Body of pancreas (tissue), 4 donors: ENCODE measurements around the gene WNT3A. TPM values are rescaled to one million over a fixed set of nuclear protein-coding genes. Genes with fewer than 3 reads are reported as not detected.

Experiments
- ATAC-seq: fragments of 150-250 bp; one replicate; pipeline ENCODE4 v1.9.1; 2016
- DNase-seq, 4 donors: peaks; one replicate each; pipeline ENCODE4 v3.0.0-alpha.2; 2019
- H3K27ac ChIP-seq, 4 donors: fragments of 200-600 bp; sonication (generic); 1 replicate in 3 of 4; 2 replicates in 1 of 4; pipeline versions ENCODE4 v1.5.1 to v1.6.1; 2016 to 2019; ENCODE audit warnings: mild to moderate bottlenecking in 1 of 4, mixed read lengths in 1 of 4, moderate library complexity in 1 of 4
- H3K27me3 ChIP-seq, 2 donors: fragments of 200-600 bp; sonication (generic); one replicate each; pipeline ENCODE4 v1.6.0; 2016; ENCODE audit warnings: mild to moderate bottlenecking in 1 of 2
- H3K36me3 ChIP-seq, 2 donors: fragments of 200-600 bp; sonication (generic); replicated peaks in 1 of 2; 2 replicates each; pipeline ENCODE4 v1.5.1; 2016; ENCODE audit warnings: low read depth in 2 of 2; ENCODE audit not compliant: insufficient read depth in 1 of 2
- H3K4me1 ChIP-seq: fragments of 200-600 bp; sonication (generic); one replicate; pipeline ENCODE4 v1.6.0; 2016
- H3K4me3 ChIP-seq, 2 donors: fragments of 200-600 bp; sonication (generic); 1 replicate in 1 of 2; 2 replicates in 1 of 2; pipeline ENCODE4 v1.5.1; 2016 to 2019
- H3K9me3 ChIP-seq, 3 donors: fragments of 200-600 bp; sonication (generic); 1 replicate in 2 of 3; 2 replicates in 1 of 3; pipeline ENCODE4 v1.5.1; 2016
- POLR2A ChIP-seq, 3 donors: fragments of 450-650 bp; IDR thresholded peaks; one replicate each; pipeline ENCODE4 v1.6.1; 2016; ENCODE audit warnings: antibody characterized with exemption in 3 of 3, mild to moderate bottlenecking in 2 of 3
- WGBS, 2 donors: methylation state at CpG; one replicate each; pipeline ENCODE4 v1.1.5; 2017; 5-methylcytosine and 5-hydroxymethylcytosine counted together
- intact Hi-C: fragments of 100-400 bp; cut with DNase I; formaldehyde crosslinking; loops from one replicate; pipeline ENCODE4 v1.15.1; 2023
- total RNA-seq, 2 donors: library from RNA; depleted of rRNA; stranded (reverse); fragments of >200 nt; gene quantifications; one replicate each; pipeline ENCODE4 v1.1.0, GENCODE V29; 2016
- TF ChIP-seq, protein P1 (sequence below), 7 experiments: fragments of 450-650 bp in 4 of 7; fragments of 200-600 bp in 3 of 7; sonication (generic) in 3 of 7; IDR thresholded peaks; one replicate each; pipeline ENCODE4 v1.5.1; 2016 to 2019; ENCODE audit warnings: antibody characterized with exemption in 7 of 7

WNT3A gene
- total RNA-seq, 2 donors from 2014 or later = not detected

DNA sequence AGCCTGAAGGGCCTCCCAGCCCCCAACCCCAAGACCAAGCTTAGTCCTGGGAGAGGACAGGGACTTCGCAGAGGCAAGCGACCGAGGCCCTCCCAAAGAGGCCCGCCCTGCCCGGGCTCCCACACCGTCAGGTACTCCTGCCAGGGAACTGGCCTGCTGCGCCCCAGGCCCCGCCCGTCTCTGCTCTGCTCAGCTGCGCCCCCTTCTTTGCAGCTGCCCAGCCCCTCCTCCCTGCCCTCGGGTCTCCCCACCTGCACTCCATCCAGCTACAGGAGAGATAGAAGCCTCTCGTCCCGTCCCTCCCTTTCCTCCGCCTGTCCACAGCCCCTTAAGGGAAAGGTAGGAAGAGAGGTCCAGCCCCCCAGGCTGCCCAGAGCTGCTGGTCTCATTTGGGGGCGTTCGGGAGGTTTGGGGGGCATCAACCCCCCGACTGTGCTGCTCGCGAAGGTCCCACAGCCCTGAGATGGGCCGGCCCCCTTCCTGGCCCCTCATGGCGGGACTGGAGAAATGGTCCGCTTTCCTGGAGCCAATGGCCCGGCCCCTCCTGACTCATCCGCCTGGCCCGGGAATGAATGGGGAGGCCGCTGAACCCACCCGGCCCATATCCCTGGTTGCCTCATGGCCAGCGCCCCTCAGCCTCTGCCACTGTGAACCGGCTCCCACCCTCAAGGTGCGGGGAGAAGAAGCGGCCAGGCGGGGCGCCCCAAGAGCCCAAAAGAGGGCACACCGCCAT, 53.8 kb downstream of the WNT3A start:
- H3K36me3 ChIP-seq = no peaks in the 10 kb centered on the region
- H3K27me3 ChIP-seq = peaks cover 0 to 15% of the 10 kb centered on the region in 2 donors
- ATAC-seq = no peak
- 24 to 35% methylated on average over 24 to 34 of the region's 34 CpGs for WGBS, 2 donors
- H3K27ac ChIP-seq = peak overlapping the region in 2 of 4 donors; percentile 10 to 20
- H3K4me1 ChIP-seq = peaks cover 25% of the 10 kb centered on the region
- no peaks in the 10 kb centered on the region for H3K9me3 ChIP-seq
- TF ChIP-seq POLR2A (IDR thresholded peaks at IDR 0.05) = no peak
- TF ChIP-seq, protein P1, sequence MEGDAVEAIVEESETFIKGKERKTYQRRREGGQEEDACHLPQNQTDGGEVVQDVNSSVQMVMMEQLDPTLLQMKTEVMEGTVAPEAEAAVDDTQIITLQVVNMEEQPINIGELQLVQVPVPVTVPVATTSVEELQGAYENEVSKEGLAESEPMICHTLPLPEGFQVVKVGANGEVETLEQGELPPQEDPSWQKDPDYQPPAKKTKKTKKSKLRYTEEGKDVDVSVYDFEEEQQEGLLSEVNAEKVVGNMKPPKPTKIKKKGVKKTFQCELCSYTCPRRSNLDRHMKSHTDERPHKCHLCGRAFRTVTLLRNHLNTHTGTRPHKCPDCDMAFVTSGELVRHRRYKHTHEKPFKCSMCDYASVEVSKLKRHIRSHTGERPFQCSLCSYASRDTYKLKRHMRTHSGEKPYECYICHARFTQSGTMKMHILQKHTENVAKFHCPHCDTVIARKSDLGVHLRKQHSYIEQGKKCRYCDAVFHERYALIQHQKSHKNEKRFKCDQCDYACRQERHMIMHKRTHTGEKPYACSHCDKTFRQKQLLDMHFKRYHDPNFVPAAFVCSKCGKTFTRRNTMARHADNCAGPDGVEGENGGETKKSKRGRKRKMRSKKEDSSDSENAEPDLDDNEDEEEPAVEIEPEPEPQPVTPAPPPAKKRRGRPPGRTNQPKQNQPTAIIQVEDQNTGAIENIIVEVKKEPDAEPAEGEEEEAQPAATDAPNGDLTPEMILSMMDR (IDR thresholded peaks at IDR 0.05) = no peak
- intact Hi-C loops = no loop called here
- DNase-seq = peak in 3 of 4 donors; percentile 39 to 48 (median 43)
- no peak overlapping the region for H3K4me3 ChIP-seq

DNA sequence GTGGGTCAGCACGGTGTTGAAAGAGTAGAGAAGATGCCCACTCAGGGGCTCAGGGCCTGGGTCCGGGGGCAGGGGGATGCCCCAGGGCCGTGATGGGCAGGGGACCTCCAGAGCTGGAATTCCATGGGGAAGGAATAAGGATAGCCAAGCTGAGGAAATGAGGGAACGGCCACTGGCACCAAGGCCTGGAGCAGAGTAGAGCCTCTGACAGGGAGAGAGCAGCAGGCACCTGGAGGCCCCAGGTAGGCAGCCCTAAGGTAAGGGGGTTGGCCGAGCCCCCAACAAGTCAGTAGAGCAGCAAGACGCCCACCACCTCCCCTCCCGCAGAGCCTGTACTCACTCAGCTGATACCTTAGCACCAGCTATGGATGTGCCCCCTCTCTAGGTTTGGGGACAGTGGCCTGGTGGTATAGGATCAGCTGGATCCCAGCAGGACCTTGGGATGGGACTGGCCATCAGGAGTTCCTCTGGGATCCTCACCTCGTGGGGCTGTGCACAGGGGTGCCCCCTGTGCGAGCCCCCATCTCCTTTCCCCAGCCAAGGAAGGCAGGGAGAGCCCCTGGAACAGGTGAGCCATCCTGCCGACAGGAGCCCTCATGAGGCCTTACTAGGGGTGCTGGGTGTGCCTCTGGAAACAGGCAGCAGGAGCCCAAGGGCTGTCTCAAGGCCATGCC, 54.8 kb downstream of the WNT3A start:
- Histone ChIP-seq H3K9me3 (no peaks in the 10 kb centered on the region), H3K36me3 (no peaks in the 10 kb centered on the region), H3K27me3 (peaks cover 0 to 15% of the 10 kb centered on the region in 2 donors), H3K4me3 (no peak overlapping the region), H3K4me1 (peaks cover 25% of the 10 kb centered on the region), H3K27ac (no peak overlapping the region)
- DNase-seq = no peak
- ATAC-seq = no peak
- intact Hi-C loops = no loop called here
- WGBS, 2 donors = 80 to 82% methylated on average over 5 to 10 of the region's 10 CpGs
- TF ChIP-seq, protein P1 (IDR thresholded peaks at IDR 0.05) = no peak
- no peak for TF ChIP-seq POLR2A (IDR thresholded peaks at IDR 0.05)

DNA sequence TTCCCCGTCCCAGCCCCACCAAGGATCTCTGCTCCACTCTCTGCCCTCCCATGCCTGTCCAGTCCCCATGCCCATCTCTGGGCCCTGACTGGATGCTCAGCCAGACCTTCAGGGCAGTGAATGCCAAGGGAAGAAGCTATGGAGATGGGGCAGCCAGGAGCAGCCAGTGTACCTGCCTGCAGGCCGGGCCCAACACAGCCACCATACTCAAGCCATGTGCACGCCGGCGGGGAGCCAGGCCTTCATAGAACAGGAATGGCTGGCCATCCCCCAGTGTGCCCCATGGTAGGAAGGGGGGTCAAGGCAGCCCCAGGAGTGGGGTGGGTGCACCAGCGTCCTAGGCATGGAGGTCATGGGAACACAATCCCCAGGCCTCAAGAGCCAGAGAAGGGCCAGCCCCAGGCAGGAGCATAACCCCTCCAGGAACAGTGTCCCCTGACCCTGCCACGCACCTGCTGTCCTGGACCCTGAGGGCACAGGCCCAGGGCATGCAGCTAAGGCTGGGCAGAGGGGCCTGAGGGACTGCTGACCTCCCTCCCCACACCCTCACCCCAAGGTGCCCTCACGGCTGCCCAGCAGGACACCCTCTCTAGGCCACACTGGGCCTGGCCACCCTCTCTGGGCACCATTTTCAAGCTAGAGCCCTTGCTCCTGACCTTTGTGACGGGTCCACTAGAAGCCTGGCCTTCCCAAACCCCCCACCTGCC, 55.4 kb downstream of the WNT3A start:
- H3K4me1 ChIP-seq = peaks cover 25% of the 10 kb centered on the region
- H3K4me3 ChIP-seq = no peak overlapping the region
- H3K9me3 ChIP-seq = no peaks in the 10 kb centered on the region
- ATAC-seq = no peak
- peaks cover 0 to 18% of the 10 kb centered on the region in 2 donors for H3K27me3 ChIP-seq
- TF ChIP-seq, protein P1 (IDR thresholded peaks at IDR 0.05) = no peak
- TF ChIP-seq POLR2A (IDR thresholded peaks at IDR 0.05) = no peak
- H3K36me3 ChIP-seq = no peaks in the 10 kb centered on the region
- WGBS, 2 donors = 94% methylated on average over 2 to 8 of the region's 9 CpGs
- DNase-seq = no peak
- intact Hi-C loops = no loop called here
- no peak overlapping the region for H3K27ac ChIP-seq

DNA sequence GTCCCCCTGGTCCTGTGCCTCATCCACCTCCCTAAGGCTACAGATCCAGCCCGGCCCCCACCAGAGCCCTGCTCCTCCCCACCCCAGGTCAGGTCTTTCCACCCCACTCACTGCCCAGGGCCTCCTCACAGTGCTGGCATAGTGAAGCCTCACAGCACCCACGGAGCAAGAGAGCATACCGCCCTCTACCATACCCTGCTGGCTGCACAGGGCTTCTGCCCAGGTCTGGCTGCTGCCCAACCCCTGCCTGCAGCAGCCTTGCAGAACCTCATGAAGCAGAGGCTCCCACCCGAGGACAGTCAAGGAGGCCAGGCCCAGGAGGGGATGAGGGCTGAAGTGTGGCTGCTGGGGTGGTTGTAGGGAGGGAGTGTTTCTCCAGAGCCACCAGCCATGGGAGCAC, 56.0 kb downstream of the WNT3A start:
- intact Hi-C loops = no loop called here
- no peak overlapping the region for H3K27ac ChIP-seq
- DNase-seq (no peak), ATAC-seq (no peak)
- TF ChIP-seq, protein P1 (IDR thresholded peaks at IDR 0.05) = no peak
- TF ChIP-seq POLR2A (IDR thresholded peaks at IDR 0.05) = no peak
- H3K36me3 ChIP-seq = no peaks in the 10 kb centered on the region
- H3K27me3 ChIP-seq = peaks cover 0 to 21% of the 10 kb centered on the region in 2 donors
- H3K4me3 ChIP-seq = no peak overlapping the region
- no peaks in the 10 kb centered on the region for H3K9me3 ChIP-seq
- H3K4me1 ChIP-seq = peaks cover 25% of the 10 kb centered on the region
- WGBS, 2 donors = 52 to 65% methylated on average over 3 to 4 of the region's 4 CpGs
